Stimulated activated CD4-positive, alpha-beta T cell treated with anti-CD3 and anti-CD28 coated beads, Interleukin-12 subunit alpha, Interleukin-12 subunit beta, amount 100 ng/mL, for 48 hours (primary cell): ENCODE results near the gene HSP90B1.

ENCODE experiments used
- DNase-seq, 3 donors: peaks; one replicate each; pipeline ENCODE4 v3.0.0-alpha.2; 2020; ENCODE audit warnings: low read depth in 2 of 3, low spot score in 1 of 3

HSP90B1 gene

GRCh38 chr12:103930034-103930786 lies at the start of gene HSP90B1:
HSP90B1 (plus strand) TSS chr12:103930410; CDS start chr12:103930516, 106 bp downstream.
- peak; percentile 98 to 100 (median 99) for DNase-seq

- no peak for DNase-seq
Observed at GRCh38 chr12:103881261-103881660, 48.9 kb upstream of the HSP90B1 start.

GRCh38 chr12:103882861-103883596 lies 47.2 kb upstream of the HSP90B1 start:
- no peak for DNase-seq

GRCh38 chr12:103883908-103884307 lies 46.3 kb upstream of the HSP90B1 start:
- DNase-seq, result no peak

- no peak for DNase-seq
Observed at GRCh38 chr12:103884316-103884715, 45.9 kb upstream of the HSP90B1 start.

GRCh38 chr12:103886195-103886797 lies 43.9 kb upstream of the HSP90B1 start:
- DNase-seq, result no peak

- DNase-seq, result no peak
Observed at GRCh38 chr12:103887738-103888137, 42.5 kb upstream of the HSP90B1 start.

GRCh38 chr12:103897316-103897715 lies 32.9 kb upstream of the HSP90B1 start:
- no peak for DNase-seq

- no peak for DNase-seq
Observed at GRCh38 chr12:103901518-103902173, 28.6 kb upstream of the HSP90B1 start.

GRCh38 chr12:103903993-103904392 lies 26.2 kb upstream of the HSP90B1 start:
- no peak for DNase-seq

- DNase-seq, result no peak
Observed at GRCh38 chr12:103905730-103906349, 24.4 kb upstream of the HSP90B1 start.

- DNase-seq, result no peak
Observed at GRCh38 chr12:103908246-103908541, 22.0 kb upstream of the HSP90B1 start.

- DNase-seq, result no peak
Observed at GRCh38 chr12:103908877-103909276, 21.3 kb upstream of the HSP90B1 start.

- DNase-seq, result no peak
Observed at GRCh38 chr12:103909811-103910210, 20.4 kb upstream of the HSP90B1 start.

- DNase-seq, result no peak
Observed at GRCh38 chr12:103912069-103912468, 18.1 kb upstream of the HSP90B1 start.

GRCh38 chr12:103913100-103913499 lies 17.1 kb upstream of the HSP90B1 start:
- DNase-seq, result no peak

- DNase-seq, result no peak
Observed at GRCh38 chr12:103915306-103915705, 14.9 kb upstream of the HSP90B1 start.

- DNase-seq, result no peak
Observed at GRCh38 chr12:103917873-103918272, 12.3 kb upstream of the HSP90B1 start.

GRCh38 chr12:103924761-103925641 lies 5.2 kb upstream of the HSP90B1 start:
- DNase-seq, result peak; percentile 43 to 57 (median 51)

GRCh38 chr12:103928682-103929045 lies 1.5 kb upstream of the HSP90B1 start:
- DNase-seq, result peak; percentile 36 to 42 (median 40)
